HG03460 (cell line): ENCODE data around the gene CD82.
"Not testable (repeated sequence)": the region's sequence is repeated elsewhere in the genome, so short reads cannot be mapped to it uniquely, and the experiment has no call there.

Experiments
- ATAC-seq: cut with Tn5 transposase; IDR thresholded peaks from one replicate; pipeline ENCODE4 v1.9.1; 2021; ENCODE audit not compliant: unreplicated experiment

CD82 gene

DNA sequence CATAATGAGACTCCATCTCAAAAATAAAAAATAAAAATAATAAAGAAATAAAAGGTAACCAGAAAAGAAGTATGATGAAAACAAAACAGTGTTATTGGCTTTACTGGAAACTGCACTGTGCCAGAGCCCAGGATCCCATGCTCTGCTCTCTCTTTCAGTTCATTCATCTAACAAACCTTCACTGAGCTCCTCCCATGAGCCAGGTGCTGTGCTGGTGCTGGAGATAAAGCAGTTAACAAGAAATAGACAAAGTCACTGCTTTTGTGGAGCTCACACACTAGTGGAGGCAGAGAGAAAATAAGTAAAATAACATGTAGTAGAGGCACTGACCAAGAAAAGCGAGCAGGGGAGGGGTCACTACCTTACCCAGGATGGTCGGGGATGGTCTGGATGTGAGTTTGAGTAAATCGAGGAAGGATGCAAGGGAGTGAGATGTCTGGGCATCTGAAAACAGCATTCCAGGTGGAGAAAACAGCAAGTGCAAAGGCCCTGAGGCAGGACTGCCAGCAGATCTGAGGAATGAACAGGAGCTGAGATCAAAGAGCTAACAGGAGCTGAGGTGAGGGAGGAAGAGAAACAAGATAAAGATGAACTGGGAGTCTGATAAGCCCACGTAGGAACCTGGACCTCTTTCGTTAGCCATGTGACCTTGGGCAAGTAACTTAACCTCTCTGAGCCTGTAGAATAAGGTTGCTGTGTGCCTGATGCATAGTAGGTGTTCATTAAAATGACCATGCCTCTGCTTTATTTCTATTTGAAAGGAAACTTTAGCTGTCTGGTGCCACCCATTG lies 31.3 kb upstream of the CD82 start:
- ATAC-seq, result no peak

DNA sequence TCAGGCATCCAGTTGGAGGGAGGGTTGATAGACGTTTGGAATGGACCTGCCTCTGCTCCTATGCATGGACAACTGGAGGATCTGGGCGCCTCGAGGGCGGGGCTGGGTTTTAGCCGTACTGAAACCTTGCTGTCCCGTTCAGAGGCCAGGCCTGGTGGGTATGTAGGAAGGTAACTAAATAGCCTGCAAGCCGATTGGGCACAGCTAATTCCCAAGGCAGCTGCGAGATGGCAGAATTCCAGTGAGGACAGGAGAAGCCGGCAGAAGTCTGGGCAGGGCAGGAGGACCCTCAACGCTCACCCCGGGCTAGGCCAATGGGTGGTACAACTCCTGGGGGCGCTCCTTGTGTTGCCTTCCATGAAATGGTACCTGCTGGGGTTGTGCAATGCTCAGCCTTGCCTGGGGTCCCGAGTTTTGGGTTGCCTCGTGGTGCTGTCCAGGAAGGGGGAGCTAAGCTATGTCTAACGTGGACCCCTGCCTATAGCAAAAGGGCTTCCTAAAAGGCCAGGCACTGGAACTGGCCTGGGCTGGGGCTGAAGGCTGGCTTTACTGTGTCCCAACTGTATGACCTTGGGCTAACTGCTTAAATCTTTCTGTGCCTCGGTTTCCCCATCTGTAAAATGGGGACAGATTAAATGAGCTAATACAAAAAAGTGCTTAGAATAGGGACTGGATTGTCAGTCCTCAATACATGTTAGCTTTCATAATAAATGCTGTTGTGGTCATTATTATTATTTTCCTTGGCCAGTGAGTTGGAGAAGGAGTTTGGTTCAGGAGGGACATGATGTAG lies 30.1 kb upstream of the CD82 start:
- ATAC-seq, result no peak

DNA sequence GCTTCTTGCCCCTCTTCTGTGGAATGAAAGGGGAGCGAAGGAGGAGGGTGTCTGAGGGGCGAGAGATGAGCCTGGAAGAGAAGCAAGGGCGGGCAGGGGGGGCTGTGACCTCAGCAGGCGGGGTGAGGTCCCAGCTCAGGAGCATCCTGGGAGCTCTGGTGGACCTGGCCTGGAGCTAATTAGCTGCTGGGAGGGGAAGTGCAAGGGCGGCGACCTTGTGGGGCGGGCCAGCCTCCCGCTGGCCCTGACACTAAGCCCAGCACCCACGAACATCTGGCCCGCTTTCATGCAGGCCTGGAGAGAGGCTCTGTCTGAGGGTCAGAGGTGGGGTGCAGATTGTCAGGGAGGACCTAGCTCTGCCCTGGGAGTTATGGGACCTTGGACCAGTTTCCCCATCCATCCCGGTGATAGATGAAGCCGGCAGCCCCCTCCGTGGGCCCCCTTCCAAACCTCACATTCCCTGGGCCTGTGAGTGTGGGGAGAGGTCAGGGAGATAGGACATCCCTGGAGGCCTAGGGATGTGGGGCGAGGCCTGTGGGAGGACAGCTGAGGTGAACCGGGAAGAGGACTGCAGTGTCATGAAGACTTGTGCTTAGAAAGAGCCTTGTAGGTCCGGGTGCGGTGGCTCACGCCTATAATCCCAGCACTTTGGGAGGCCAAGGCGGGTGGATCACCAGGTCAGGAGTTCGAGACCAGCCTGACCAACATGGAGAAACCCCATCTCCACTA lies 28.5 kb upstream of the CD82 start:
- ATAC-seq, result no peak

DNA sequence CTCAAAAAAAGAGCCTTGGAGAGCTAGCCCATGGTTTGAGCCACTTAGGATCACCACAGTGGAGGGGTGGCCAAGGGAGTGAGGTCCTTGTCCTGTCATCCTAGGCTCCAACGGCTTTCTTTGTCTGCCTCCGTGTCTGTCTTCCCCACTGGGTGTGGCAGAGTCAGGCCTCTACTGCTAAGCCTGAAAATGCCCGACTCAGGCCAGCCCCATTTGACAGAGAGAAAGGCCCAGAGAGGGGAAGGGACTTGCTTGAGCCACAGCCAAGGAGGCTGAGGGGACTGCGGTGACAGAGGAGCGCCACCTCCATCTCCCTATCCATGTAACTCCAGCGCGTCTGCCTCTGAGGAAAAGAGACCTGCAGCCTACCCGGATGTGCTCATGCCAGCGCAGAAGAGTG lies 27.8 kb upstream of the CD82 start:
- ATAC-seq, result no peak

DNA sequence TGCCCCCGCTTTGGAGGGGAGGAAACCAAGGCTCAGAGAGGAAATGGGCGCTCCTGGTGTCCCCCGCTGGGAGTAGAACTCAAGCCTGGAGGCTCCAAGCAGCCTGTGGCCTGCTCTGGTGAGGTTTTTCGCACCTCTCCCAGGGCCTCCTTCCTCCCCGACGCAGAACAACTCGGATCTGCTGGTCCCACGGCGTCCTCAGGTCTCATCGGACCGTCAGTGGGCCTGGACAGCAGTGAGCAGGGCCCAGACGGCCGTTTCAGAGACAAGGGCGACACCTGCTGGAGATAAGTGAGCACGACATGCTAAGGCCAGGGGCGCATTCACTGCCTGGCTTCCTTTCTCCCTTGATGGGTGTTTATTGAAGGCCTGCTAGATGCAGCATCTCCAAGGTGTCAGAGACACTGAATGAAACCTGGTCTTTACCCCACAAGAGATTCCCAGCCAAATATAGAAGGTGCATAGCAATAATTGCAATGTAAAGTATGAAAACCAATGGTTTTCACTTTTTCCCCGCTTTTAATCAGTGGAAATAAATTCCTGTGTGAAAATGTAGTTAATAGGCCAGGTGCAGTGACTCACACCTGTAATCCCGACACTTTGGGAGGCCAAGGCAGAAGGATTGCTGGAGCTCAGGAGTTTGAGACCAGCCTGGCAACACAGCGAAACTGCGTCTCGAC lies 26.9 kb upstream of the CD82 start:
- peak; percentile 79 for ATAC-seq

DNA sequence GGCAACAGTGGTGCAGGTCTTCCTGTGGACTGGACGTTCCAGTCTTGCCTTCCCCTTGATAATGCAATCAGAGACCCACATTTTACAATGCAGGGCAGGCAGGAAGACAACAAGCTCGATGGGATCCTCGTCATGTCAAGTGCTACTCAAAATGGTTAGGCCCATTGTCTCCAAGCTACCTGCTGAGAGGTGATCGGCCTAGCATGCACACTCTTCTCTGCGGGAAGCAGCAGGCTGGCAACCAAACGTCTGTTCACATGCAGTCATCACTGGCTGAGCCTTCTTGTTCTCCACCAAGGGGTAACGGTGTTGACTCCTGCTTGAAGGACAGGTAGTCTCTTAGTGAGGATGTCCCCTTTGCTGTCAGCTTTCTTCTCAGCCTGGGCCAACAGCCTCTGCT lies 25.5 kb upstream of the CD82 start:
- ATAC-seq, result no peak

DNA sequence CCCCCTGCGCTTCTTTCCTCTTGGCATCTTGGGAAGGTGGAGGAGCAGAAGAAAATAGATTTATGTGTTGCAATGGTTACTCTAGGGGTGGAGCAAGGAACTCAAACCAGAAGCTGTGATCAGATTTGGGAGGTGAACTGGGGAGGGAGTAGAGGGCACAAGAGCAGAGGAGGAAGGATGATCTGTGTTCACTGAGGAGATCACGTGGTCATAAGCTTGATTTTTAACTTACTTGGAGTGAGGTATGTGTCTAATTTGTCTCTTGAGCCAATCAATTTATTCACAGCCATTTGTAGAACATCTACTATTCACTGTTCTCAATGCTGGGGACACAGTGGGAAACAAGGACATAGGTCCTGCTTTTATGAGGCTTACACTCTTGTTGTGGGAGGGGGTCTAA lies 24.8 kb upstream of the CD82 start:
- ATAC-seq, result no peak

DNA sequence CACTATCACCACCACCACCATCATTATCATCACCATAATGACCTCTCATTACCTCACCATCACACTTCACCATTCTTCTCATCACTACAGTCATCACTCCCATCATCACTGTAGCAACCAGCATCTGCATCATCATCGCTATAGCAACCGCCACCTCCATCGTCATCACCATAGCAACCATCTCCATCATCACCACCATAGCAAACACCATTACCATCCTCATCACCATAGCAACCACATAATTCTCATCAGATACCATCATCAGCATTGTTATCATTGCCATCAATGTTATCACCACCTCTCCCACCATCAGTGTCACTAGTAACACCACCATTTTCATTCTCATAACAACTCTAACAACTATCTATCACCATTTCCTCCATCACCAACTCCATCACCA lies 23.1 kb upstream of the CD82 start:
- no peak for ATAC-seq

DNA sequence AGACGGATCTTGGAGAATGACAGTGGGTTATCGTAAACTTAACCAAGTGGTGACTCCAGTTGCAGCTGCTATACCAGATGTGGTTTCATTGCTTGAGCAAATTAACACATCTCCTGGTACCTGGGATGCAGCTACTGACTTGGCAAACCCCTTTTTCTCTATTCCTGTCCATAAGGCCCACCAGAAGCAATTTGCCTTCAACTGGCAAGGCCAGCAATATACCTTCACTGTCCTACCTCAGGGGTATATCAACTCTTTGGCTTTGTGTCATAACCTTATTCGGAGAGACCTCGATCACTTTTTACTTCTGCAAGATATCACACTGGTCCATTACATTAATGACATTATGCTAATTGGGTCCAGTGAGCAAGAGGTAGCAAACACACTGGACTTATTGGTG lies 18.5 kb upstream of the CD82 start:
- not testable (repeated sequence) for ATAC-seq

DNA sequence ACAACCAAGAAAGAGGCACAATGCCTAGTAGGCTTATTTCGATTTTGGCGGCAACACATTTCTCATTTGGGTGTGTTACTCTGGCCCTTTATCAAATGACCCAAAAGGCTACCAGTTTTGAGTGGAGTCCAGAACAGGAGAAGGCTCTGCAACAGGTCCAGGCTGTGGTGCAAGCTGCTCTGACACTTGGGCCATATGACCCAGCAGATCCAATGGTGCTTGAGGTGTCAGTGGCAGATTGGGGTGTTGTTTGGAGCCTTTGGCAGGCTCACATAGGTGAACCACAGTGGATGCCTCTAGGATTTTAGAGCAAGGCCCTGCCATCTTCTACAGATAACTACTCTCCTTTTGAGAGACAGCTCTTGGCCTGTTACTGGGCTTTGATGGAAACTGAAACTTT lies 17.9 kb upstream of the CD82 start:
- ATAC-seq, result not testable (repeated sequence)

DNA sequence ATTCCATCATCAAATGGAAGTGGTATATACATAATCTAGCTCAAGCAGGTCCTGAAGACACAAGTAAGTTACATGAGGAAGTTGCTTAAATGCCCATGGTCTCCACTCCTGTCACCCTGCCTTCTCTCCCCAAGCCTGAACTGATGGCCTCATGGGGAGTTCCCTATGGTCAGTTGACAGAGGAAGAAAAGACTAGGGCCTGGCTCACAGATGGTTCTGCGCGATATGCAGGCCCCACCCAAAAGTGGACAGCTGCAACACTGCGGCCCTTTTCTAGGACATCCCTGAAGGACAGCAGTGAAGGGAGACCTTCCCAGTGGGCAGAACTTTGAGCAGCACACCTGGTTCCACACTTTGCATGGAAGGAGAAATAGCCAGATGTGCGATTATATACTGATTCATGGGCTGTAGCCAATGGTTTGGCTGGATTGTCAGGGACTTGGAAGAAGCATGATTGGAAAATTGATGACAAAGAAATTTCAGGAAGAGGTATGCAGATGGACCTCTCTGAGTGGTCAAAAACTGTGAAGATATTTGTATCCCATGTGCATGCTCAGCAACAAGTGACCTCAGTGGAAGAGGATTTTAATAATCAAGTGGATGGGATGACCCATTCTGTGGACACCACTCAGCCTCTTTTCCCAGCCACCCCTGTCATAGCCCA lies 17.3 kb upstream of the CD82 start:
- no peak for ATAC-seq

DNA sequence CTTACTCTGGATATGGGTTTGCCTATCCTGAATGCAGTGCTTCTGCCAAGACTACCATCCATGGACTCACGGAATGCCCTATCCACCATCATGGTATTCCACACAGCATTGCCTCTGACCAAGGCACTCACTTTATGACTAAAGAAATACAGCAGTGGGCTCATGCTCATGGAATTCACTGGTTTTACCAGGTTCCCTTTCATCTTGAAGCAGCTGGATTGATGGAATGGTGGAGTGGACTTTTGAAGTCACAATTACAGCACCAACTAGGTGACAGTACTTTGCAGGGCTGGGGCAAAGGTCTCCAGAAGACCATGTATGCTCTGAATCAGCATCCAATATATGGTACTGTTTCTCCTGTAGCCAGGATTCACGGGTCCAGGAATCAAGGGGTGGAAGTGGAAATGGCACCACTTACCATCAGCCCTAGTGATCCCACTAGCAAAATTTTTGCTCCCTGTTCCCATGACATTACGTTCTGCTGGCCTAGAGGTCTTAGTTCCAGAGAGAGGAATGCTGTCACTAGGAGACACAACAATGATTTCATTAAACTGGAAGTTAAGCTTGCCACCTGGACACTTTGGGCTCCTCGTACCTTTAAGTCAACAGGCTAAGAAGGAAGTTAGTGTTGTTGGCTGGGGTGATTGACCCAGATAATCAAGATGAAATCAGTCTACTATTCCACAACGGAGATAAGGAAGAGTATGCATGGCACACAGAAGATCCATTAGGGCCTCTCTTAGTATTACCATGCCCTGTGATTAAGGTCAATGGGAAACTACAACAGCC lies 16.3 kb upstream of the CD82 start:
- not testable (repeated sequence) for ATAC-seq

DNA sequence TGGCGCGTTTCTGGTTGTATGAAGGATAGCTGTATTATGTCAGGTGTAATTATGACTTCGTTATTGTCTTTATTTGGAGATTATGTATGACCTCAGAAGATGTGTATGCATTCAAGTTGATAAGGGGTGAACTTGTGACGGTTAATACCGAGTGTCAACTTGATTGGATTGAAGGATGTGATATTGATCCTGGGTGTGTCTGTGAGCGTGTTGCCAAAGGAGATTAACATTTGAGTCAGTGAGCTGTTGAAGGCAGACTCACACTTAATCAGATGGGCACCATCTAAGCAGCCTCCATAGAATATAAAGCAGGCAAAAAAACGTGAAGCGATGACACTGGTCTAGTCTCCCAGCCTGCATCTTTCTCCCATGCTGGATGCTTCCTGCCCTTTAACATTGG lies 15.3 kb upstream of the CD82 start:
- no peak for ATAC-seq

DNA sequence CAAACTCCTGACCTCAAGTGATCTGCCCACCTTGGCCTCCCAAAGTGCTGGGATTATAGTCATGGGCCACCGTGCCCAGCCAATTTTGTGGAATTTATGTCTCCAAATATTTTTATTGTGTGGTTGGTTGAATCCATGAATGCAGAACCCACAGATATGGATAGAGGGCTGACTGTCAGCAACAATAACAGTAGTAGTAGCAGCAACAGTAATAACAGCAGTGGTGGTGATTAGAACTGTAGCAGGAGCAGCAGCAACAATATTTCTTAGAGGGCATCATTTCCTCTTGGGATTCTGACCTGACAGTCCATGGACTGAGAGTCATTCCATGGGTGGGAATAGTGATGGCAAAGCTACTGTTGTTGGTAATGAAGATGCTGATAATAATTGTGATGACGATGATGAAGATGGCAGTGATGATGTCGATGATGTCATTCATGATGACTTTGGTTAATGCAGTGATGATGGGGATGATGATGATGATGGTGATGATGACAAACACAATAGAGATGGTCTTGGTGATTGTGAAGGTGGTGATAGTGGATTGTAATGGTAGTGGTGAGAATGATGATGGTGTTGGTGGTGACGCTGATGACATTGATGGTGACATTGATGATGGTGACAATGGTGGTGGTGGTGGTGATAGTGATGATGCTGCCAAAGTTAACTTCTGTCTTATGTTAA lies 13.9 kb upstream of the CD82 start:
- ATAC-seq, result no peak

DNA sequence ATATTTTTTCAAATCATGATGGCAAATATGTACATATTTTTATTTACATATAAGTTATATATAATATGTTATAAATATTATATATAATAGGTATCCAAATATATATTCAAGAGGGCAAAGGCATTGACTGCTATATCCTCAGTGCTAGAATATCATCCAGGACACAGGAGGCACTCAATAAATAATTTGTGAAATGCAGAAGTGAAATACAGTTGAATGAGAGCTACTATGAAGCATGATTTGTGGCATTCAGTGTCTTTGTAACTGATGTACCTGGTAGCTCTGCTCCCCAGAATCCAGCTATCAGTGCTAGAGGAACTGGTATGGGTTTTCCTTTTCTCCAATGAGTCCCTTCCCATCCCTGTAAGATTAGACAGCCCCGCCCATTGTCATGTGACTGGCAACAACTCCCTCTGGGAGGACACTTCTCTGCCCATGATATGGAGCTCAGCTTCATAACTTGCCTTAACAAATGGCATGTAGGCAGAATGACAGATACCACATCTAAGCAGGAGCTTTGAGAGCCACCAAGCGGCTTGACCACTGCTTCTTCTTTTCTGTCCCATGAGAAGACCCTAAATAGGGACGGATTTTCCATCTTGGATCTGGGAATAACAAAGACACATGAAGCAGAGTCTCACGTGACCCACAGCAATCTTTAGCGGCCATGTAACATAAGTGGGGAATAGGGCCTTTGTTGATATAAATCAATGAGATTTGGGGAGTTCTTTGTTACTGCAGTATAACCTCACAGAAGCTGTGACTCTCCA lies 10.2 kb upstream of the CD82 start:
- ATAC-seq, result no peak

DNA sequence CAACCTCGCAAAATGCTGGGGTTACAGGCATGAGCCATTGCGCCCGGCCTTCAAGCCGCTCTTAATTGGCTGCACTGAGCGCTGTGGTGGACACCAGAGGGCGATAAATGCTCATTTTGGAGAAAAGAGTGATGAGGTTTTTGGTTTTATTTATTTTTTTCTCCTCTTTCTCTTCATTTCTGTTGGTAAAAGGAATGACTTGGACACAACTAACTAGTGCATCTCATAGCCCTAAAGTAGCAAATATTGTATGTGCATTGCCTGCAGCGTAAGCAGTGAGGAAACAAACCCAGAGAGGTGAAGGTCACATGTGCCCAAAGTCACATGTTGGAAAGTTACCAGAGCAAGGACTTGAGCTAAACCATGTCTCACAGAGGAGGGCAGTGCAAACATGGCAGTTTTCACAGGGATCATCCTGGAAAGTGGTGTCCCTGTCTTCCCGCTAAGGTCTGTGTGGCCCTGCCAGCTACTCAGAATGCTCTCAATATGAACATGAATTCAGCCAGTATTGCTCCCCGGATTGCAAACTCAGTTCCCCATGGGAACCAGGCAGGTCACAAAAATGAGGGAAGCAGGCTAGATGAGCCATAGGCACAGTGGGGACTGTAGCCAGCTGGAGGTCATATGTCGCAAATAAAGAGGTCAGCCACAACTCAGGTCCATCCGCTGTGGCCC lies 8.6 kb upstream of the CD82 start:
- peak; percentile 32 for ATAC-seq

DNA sequence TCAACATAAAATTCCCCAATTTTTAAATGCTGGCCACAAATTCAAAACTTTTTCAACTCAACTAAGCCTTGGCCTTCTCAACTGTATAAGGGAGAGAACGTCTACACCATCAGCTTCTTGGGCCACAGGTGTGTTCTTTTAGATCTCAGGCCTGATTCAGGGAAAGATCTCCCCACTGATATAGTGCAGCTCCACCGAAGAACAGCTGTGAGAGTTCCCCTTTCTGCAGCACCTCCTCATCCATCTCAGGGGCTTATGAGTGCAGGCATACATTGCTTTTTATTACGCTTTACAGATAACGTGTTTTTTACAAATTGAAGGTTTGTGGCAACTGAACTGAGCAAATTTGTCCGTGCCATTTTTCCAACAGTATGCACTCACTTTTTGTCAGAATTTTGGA lies 8.0 kb upstream of the CD82 start:
- no peak for ATAC-seq
